NCI-H2196 treated with DMSO at 0.1 percent for 48 hours (cell line): ENCODE measurements around the gene IQSEC1.
A peak's percentile ranks its signal among the peaks of the same experiment; 100 is the strongest.
"Not testable (repeated sequence)": the region's sequence is repeated elsewhere in the genome, so short reads cannot be mapped to it uniquely, and the experiment has no call there.

Source experiments
- DNase-seq: peaks from one replicate; lab custom pipeline; 2025; ENCODE audit not compliant: unreplicated experiment; lab: John Stamatoyannopoulos, UW

The IQSEC1 gene

DNA sequence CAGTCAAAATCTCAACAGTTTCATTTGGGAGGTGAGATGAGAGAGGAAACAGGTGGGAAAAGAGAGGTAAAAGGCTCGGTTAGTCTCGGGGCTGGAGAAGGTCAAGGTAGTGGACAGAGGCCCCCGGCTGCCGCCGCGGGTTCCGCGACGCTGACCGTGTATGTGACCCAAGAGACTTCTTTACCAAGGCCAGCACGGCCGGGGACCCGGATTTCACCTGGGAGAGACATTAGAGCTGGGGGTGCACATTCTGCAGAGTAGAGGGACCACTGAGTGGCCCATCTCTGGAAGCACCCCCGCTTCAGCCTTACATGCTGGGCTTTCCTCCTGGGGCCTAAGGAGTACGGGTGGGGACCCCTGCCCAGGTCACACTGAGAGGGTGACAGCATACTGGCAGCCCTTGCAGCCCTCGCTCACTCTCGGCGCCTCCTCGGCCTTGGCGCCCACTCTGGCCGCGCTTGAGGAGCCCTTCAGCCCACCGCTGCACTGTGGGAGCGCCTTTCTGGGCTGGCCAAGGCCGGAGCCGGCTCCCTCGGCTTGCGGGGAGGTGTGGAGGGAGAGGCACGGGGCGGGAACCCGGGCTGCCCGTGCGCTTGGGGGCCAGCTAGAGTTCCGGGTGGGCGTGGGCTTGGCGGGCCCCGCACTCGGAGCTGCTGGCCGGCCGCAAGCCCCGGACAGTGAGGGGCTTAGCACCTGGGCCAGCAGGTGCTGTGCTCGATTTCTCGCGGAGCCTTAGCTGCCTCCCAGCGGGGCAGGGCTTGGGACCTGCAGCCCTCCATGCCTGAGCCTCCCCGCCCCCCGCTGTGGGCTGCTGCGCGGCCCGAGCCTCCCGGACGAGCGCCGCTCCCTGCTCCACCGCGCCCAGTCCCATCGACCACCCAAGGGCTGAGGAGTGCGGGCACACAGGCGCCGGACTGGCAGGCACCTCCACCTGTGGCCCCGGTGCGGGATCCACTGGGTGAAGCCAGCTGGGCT, 190.6 kb downstream of the IQSEC1 start:
- no peak for DNase-seq

DNA sequence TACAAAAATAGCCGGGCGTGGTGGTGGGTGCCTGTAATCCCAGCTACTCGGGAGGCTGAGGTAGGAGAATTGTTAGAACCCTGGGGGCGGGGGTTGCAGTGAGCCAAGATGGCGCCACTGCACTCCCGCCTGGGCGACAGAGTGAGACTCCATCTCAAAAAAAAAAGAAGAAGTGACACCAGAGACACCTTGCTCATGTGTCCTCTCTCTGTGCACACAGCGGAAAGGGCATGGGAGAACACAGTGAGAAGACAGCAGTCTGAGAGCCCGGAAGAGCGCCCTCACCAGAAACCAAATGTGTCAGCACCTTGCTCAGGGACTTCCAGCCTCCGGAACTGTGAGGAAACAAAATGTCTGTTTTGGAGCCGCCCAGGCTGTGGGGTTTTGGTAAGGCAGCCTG, 191.4 kb downstream of the IQSEC1 start:
- DNase-seq: not testable (repeated sequence)

DNA sequence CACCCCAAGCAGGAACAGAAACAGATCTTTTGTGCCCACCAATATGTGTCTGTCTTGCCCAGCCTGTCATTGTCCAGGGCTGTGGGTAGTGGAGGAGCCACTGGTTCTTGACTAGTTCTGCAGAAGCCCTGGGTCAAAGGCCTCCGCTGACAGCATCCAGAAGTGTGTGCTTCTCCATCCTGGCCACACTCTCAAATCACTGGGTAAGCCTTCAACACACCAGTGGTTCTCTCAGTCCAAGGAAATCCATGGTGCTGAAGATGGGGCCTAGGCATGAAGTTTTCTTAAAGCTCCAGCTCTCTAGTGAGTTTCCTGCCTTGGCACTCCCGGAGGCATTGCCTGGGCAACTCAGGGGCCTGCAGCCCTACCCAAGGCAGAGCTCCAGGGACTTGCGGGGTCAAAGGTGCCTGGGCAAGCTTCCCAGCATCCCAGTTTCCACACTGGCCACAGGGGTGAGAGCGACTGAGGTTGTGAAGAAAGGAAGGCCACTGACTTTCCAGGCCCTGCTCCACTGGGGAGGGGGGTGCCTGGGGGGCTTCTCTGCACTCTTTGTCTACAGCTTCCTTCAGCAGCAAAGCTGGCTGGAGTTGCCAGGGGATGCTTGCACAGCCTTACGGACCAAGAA, 193.9 kb downstream of the IQSEC1 start:
- DNase-seq: no peak

DNA sequence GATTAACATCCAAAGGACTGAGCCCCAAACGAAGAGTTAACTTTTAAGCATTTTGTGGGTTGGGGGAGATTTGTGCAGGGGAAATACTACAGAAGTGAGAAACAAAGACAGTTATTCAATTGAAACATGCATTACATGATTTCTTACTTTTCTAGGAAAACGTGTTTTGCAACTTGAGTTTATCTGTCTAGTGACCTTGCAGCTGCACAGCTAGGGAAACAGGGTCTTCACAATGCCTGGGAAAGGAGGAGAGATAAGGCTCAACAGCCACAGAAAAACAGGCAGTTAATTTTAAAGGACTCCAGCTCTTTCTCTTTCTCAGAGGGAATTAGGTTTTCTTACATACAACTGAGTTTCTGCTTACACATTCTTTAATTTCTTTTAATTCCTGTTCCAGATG, 194.5 kb downstream of the IQSEC1 start:
- DNase-seq: not testable (repeated sequence)

DNA sequence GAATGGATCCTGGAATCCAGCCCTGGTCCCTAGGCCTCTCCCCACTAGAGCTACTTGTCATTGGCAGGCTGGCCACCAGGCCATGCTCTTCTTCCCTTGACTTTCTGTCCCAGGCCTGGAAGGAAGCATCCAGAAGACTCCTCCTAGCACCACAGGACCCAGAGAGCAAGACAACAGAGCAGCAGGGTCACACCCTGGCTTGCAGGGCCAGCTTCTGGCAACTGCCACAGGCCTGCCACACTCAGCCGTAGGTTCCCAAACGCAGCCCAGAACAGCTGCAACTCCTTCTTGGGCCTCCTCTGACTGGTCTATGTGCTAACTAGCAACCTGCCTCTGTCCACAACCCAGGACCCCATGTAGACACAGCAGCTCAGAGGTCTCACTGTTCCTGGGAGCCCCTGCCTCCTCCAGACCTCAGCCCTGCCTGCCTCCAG, 195.1 kb downstream of the IQSEC1 start:
- DNase-seq: no peak

DNA sequence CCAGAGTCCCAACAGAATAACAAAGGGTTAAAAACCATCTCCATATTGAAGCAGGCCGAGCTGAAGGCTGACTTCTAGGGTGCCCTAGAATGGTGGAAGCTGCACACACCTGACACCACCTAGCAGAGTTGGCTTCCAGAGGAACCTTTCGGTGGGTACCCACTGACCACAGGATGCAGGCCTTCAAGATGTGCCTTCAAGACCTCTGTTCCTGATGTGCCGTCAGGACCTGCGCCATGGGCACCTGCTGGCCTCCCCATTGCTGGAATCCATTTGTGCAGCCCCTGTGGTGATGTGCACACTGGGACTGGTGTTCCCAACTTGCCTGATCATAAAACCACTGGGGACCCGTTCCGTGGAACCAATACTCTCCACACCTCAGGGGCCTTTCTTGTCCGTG, 196.2 kb downstream of the IQSEC1 start:
- no peak for DNase-seq

DNA sequence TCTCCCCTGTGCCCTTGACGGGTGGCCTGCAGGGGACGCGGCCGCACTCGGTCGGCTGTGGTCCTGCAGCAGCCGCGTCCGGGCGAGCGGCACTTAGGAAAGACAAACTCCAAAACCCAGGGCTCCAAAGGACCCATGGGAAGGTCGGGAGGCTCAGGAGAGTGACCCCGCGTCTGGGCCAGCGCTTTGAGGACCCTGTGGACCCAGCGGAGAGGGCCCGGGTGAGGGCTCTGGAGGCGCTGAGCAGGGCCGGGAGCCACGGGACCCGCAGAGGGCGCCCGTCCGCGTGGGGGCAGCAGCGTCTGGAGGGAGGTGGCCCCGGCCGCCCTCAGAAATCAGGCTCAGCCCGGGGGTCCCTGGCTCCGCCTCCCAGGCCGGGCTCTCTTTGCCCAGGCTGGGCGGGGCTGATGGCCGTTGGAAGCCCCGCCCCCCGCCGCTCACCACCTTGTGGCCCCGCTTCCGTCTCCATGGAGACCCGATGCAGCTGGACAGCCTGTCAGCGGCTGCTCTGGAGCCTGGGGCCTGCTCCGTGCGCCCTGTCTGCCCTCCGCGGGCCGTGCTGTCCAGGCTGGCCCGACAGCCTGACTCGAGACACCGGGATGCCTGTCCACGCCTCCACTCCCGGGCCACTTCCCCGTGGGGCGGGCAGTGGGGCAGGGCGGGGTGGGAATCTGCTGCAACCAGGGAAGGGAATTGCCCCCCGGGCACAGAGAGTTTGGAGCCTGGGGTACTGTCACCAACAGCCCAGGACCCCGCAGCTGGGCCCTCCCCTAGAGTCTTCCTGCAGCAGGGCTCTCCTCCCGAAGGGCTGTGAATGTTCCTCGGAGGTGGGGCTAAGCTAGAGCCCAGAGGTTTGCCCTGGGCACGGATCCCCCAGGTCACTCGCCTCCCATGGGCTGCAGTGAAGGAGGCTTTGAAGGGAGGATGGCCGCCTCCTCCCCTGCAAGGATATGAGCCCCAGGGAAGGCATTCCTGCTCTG, 197.1 kb downstream of the IQSEC1 start:
- no peak for DNase-seq

DNA sequence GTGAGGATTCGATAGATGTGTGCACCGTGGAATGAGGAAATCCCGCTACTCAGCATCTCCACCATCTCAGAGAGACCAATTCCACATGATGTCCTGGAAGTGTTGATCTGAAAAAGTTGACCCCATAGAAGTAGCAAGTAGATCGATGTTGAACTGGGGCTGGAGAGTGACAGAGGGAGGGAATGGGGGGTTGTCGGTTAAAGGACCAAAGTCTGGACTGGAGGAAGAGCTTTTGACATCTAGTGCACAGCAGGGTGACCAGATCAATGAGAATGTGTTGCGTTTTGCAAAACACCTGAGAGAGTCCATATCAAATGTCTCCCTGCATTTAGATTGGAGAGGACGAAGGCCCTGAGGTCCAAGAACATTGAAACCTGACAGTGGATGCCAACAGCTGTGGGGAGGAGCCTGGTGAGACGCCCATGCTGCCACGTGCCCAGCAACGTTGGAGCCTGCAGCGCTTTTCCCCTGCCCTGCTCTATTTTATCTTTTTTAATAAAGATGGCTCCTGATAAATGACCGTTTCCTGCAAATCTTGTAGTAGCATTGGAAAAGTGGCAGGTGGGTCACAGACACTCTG, 201.7 kb downstream of the IQSEC1 start:
- DNase-seq: no peak

DNA sequence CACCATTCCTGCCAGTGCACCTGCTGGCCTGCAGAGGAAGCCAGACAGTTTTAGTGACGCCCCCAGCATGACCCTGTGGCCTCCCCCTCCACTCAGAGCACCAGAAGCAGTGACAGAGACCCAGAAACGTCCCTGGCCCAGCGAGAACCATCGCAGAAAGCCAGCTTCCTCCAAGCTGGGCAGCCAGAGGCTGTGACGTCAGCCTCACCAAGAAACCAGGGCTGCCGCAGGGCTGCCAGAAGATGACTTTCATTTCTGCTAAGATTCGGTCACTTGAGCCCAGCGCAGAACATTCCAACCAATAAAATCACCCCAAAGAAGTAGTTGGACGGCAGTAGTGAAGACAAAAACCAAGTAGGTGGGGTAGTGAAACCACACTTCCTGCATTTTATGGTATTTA, 202.3 kb downstream of the IQSEC1 start:
- no peak for DNase-seq

DNA sequence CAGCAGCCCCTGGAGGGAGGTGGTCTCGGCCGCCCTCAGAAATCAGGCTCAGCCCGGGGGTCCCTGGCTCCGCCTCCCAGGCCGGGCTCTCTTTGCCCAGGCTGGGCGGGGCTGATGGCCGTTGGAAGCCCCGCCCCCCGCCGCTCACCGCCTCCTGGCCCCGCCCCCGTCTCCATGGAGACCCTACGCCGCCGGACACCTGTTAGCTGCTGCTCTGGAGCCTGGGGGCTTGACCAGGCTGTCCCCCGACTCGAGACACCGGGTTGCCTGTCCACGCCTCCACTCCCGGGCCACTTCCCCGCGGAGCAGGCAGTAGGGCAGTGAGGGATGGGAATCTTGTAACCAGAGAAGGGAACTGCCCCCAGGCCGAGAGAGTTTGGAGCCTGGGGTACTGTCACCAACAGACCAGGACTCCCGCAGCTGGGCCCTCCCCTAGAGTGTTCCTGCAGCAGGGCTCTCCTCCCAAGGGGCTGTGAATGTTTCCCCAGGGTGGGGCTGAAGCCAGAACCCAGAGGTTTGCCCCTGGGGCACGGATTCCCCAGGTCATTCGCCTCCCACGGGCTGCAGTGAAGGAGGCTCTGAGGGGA, 204.1 kb downstream of the IQSEC1 start:
- no peak for DNase-seq

DNA sequence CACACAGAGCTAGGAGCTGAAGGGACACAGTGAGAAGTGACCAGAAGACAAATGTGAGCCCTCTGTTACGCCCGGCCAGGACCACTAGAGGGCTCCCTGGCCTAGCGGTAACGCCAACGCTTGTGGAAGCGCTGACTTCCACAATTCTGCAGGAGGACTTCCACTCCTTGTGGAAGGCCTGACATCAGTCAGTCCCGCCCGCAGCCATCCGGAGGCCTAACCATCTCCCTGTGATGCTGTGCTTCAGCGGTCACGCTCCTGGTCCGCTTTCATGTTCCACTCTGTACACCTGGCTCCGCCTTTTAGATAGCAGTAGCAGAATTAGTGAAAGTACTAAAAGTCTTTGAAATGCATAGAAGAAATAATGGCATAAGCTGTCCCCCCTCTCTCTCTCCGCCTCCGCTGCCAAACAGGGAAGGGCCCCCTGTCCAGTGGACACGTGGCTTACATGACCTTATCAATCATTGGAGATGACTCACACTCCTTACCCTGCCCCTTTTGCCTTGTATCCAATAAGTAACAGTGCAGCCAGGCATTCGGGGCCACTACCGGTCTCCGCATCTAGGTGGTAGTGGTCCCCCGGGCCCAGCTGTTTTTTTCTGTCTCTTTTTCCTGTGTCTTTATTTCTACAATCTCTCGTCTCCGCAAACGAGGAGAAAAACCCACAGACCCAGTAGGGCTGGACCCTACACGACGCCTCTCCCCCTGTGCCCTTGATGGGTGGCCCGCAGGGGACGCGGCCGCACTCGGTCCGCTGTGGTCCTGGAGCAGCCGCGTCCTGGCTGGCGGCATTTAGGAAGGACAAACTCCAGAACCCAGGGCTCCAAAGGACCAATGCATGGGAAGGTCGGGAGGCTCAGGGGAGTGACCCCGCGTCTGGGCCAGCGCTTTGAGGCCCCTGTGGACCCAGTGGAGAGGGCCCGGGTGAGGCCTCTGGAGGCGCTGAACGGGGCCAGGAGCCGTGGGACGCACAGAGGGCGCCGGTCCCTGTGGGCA, 204.9 kb downstream of the IQSEC1 start:
- peak; percentile 18 for DNase-seq

DNA sequence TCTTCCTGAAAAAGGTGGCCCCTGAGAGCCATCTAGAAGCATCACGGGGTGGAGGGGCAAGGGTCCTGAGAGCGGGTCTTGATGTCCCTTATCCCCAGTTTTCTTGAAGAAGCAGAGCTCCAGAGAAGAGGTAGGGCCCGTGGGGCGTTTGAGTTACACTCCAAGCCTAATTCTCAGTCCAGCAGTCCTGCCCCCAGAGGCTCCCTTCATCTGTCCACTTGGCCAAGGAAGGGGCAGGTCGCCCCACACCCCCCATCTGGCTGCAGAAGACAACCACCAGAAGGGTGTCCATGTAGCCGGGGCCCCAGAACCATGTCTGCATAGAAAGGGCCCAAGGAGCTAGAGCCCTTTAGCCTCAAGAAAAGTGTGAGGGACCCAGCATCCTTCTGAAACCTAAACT, 206.4 kb downstream of the IQSEC1 start:
- no peak for DNase-seq

DNA sequence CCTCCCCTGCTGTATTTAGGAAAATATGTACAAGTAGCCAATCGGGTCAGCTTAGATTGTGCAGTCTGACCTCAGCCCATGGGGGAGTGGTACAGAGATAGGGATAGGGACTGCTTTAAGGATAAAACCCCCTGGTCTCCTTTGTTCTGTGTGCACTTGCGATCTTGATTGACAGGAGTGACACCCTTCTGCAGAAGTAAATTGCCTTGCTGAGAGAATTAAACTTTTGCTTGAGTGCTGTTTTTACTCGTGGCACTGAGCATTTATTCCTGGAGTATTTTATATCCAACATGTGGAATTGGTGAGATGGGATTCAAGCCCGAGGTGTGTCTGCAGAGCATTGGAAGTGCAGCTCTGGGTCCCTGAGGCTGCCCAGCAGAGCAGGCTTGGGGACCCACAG, 208.0 kb downstream of the IQSEC1 start:
- DNase-seq: no peak

DNA sequence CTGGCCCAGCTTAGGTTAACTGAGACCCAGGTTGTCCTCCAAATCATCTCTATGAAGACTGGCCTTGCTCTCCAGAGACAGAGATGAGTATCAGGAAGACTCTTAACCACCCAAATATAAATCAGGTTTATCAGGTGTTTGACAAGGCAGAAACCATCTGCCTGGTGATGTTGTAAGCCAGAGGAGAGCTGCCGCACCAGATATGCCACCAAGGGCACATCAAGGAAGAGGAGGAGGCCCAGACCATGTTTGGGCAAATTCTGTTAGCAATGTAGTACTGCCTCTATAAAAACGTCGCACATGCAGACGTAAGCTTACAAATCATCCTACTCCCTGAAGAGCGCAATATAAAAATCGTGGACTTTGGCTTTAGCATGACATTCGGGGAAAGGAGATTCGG, 210.8 kb downstream of the IQSEC1 start:
- no peak for DNase-seq

DNA sequence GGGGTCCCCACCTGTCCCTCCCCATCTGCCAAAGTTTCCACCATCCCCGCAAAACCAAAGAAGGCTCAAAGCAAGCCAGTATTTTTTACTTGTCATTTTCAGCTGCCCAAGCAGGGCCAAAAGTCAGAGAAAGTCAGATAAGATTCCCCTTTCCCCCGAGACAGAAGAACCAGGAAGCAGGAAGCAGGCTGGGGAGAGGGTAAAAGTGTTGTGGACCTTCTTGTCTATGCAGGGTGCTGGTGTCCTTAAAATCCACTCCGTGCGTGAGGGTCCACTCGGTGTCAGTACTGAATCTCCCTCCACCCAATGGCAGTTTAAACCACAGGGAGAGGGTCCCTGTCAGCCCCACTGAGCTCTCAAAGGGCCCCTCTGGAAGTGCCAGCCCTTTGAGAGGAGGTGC, 211.6 kb downstream of the IQSEC1 start:
- no peak for DNase-seq

DNA sequence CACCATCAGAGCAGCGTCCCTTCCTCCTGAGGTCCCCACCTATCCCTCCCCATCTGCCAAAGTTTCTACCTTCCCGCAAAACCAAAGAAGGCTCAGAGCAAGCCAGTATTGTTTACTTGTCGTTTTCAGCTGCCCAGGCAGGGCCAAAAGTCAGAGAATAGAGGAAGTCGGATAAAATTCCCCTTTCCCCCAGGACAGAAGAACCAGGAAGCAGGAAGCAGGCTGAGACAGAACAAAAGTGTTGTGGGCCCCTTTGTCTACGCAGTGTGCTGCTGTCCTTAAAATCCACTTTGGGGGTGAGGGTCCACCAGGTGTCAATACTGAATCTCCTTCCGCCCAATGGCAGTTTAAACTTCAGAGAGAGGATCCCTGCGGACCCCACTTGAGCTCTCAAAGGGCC, 213.4 kb downstream of the IQSEC1 start:
- DNase-seq: no peak

DNA sequence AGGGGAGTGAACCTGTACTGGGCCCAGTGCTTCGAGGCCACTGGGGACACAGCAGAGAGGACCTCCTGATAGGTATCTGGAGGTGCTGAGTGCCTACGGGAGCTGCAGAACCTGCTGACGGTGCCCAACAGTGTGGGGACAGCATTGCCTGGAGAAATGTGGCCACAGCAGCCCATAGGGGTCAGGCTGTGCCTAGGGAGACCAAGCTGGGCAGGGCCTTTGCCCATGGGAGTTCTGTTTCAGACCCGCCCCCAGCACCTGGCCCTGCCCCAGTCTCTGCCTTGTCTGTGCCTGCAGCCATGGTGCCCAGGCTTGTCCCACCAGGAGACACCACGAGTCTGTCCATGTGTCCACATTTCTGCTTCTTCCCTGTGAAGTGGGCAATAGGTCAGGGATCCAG, 216.6 kb downstream of the IQSEC1 start:
- DNase-seq: no peak

DNA sequence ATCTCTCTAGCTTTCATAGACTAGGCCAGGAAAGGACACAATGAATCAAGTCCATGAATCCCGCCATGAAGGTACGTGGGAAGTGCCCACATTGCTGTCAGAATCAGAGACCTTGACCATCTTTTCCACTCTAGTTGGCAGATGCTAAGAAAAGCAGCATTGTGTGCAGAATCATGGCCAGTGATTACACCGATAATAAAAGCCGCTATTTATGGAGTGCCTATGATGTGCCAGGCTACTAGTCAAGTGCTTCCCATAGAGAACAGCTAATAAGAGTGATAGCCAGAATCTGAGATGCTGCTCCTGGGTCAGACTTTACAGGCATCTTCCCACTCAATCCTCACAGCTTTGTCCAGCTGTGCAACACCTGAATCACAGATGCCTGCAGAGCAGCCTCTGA, 218.7 kb downstream of the IQSEC1 start:
- no peak for DNase-seq

DNA sequence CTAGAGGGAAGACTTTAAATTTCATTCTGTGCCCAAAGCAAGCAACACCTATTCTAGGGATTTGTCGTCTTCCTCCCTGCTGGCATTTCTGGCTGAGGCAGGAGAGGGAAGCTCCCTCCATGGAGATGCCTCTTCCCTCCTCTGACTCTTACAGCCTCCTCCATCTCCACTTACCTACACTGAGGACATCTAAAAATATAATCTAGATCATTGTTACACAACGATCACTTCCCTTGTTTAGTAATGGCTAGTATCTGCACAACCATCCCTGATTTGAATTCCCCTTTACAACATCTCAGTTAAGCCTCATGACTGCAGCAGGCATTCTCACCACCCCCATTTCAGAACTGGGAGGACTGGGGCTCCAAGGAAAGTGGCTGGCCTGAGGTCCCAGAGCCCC, 219.4 kb downstream of the IQSEC1 start:
- not testable (repeated sequence) for DNase-seq
